Calu3 (cell line): ENCODE data around the gene IQCM. TPM values are rescaled to one million over a fixed set of nuclear protein-coding genes. Genes with fewer than 3 reads are reported as not detected.

Experiments used
- BruUV-seq: library from RNA; stranded (reverse); fragments of 400-500 nt; replicated peaks from 2 replicates; lab custom pipeline; 2021; lab: Mats Ljungman, UMichigan
- CTCF ChIA-PET: fragments of 300-600 bp; sonication (Branson Sonifier 250); formaldehyde crosslinking; loops from one replicate; lab custom pipeline; 2022; ENCODE audit warnings: antibody characterized with exemption; lab: Charles Lee
- DNase-seq: peaks from one replicate; pipeline ENCODE4 v3.0.0; 2022
- H3K27ac Mint-ChIP-seq: one replicate; pipeline ENCODE4 v1.8.0; 2022; ENCODE audit warnings: mixed read lengths; ENCODE audit not compliant: unreplicated experiment
- H3K27me3 Mint-ChIP-seq: one replicate; pipeline ENCODE4 v1.8.0; 2022; ENCODE audit warnings: mixed read lengths; ENCODE audit not compliant: unreplicated experiment
- H3K36me3 Mint-ChIP-seq: one replicate; pipeline ENCODE4 v1.8.0; 2022; ENCODE audit warnings: mild to moderate bottlenecking, moderate library complexity, mixed read lengths; ENCODE audit not compliant: insufficient read depth, unreplicated experiment
- H3K4me1 Mint-ChIP-seq: one replicate; pipeline ENCODE4 v1.8.0; 2022; ENCODE audit warnings: mild to moderate bottlenecking, low read depth, mixed read lengths; ENCODE audit not compliant: unreplicated experiment
- H3K4me3 Mint-ChIP-seq: one replicate; pipeline ENCODE4 v1.8.0; 2022; ENCODE audit warnings: mild to moderate bottlenecking, low read depth, moderate library complexity, mixed read lengths; ENCODE audit not compliant: unreplicated experiment
- H3K9me3 Mint-ChIP-seq: one replicate; pipeline ENCODE4 v1.8.0; 2022; ENCODE audit warnings: low read depth, mixed read lengths; ENCODE audit not compliant: unreplicated experiment
- CTCF ChIP-seq: fragments of 200-600 bp; IDR thresholded peaks from one replicate; pipeline ENCODE4 v1.8.0; 2022; ENCODE audit warnings: antibody characterized with exemption; ENCODE audit not compliant: unreplicated experiment
- intact Hi-C: fragments of 100-400 bp; cut with micrococcal nuclease; formaldehyde crosslinking; loops from one replicate; pipeline ENCODE4 v1.10.0; 2022; ENCODE audit not compliant: unreplicated experiment
- total RNA-seq: library from RNA; stranded (reverse); gene quantifications from 2 replicates; pipeline ENCODE4 v1.2.3, GENCODE V29; 2022

IQCM gene
- total RNA-seq, 1 experiment from 2014 or later = not detected

DNA sequence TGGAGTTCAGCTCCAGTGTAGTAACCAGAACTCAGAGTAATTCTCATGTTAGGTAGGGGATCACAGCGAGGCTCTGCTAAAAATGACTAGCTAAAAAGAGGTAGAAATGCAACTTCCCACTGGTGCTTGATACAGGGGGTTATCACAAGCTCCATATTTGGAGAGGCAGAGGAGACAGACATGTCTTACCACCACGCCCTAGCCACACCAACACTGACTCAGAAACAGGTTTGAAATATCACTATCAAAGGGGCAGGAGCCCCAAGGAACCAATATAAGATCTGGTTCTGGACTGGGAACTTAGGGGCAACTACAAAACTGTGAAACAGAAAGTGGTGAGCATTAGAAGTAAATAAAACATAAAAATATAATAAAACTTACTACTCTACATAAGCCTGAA is 62.9 kb downstream of the IQCM start:
- no peaks in the 10 kb centered on the region for H3K36me3 Mint-ChIP-seq
- H3K4me3 Mint-ChIP-seq = no peak overlapping the region
- intact Hi-C loops = no loop called here
- no peak for TF ChIP-seq CTCF
- DNase-seq = no peak
- CTCF ChIA-PET = no interaction called here
- H3K9me3 Mint-ChIP-seq = peaks cover 6% of the 10 kb centered on the region
- no TSS peak for BruUV-seq
- no peak overlapping the region for H3K27ac Mint-ChIP-seq
- H3K4me1 Mint-ChIP-seq = peaks cover 39% of the 10 kb centered on the region
- no peaks in the 10 kb centered on the region for H3K27me3 Mint-ChIP-seq

- H3K4me1 Mint-ChIP-seq = peaks cover 48% of the 10 kb centered on the region
- no peaks in the 10 kb centered on the region for H3K27me3 Mint-ChIP-seq
- DNase-seq = no peak
- no TSS peak for BruUV-seq
- H3K36me3 Mint-ChIP-seq = no peaks in the 10 kb centered on the region
- TF ChIP-seq CTCF = no peak
- H3K4me3 Mint-ChIP-seq = no peak overlapping the region
- H3K27ac Mint-ChIP-seq = no peak overlapping the region
- CTCF ChIA-PET = no interaction called here
- intact Hi-C loops = no loop called here
- peaks cover 6% of the 10 kb centered on the region for H3K9me3 Mint-ChIP-seq
Measured at GRCh38 chr4:149751174-149751573, 64.5 kb downstream of the IQCM start.

DNA sequence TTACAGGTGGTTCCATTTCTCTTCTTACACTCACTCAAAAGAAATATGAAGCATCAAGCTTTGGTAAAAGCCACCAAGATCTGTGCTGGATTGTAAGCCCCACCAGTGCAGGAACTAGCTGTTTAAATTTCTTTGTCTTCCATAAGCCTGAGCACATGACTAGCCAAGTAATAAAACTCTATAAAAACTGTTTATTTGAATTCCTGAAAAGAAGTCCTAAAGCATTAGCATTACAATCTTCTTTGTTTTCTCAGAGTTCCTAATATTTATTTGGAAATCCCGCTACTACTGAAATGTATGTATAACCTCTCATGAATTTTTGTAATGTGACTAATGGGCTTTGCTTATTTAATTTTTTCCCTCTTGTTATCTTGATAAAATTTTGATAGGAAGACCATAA is 65.9 kb downstream of the IQCM start:
- Mint-ChIP-seq H3K9me3 (peaks cover 3% of the 10 kb centered on the region), H3K27ac (no peak overlapping the region), H3K36me3 (no peaks in the 10 kb centered on the region), H3K4me3 (no peak overlapping the region), H3K27me3 (no peaks in the 10 kb centered on the region), H3K4me1 (peaks cover 43% of the 10 kb centered on the region)
- TF ChIP-seq CTCF = no peak
- CTCF ChIA-PET = no interaction called here
- intact Hi-C loops = loop anchor here (10.0 kb wide), 1 partner anchor 145 kb away; no protein-coding TSS in a partner anchor
- DNase-seq = no peak
- BruUV-seq = no TSS peak

GRCh38 chr4:149747646-149748045 is 68.0 kb downstream of the IQCM start:
- Mint-ChIP-seq H3K27ac (no peak overlapping the region), H3K4me3 (no peak overlapping the region), H3K9me3 (no peaks in the 10 kb centered on the region), H3K27me3 (no peaks in the 10 kb centered on the region), H3K36me3 (no peaks in the 10 kb centered on the region), H3K4me1 (peaks cover 39% of the 10 kb centered on the region)
- no TSS peak for BruUV-seq
- DNase-seq = no peak
- CTCF ChIA-PET = no interaction called here
- intact Hi-C loops = loop anchor here (10.0 kb wide), 1 partner anchor 147 kb away; no protein-coding TSS in a partner anchor
- no peak for TF ChIP-seq CTCF
